ENCODE data around the gene UPP1.

DNA sequence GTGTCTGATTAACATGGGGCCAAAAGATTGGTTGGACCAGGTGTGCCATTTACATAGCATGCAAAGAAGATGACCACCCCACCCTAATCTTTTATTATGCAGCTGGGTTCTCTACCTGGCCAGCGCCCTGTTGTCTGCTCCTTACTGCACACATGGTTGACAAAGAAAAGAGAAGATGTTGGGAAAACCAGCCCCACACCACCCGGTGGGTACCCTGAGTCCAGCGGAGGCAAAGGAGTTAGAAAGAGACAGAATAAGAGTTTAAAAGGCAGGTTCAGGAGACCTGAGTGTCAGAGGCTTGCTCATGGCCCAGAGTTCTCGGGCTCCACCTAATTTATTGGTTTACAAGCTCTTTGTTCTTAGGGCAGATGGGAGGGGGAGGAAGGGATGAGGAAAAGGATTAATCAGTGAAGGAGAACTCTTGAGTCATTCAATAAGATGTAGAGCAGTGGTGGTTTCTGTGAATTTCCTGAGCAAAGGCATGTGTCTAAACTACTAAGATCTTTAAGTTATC, 58.1 kb downstream of the UPP1 start:
- TF ChIP-seq CTCF (IDR thresholded peaks at IDR 0.05) (no peak), POLR2A (IDR thresholded peaks at IDR 0.05) (no peak)

Measured in right lobe of liver (tissue), 4 donors.